NCI-H2227 (cell line): ENCODE measurements around the gene DMKN.
"Not testable (repeated sequence)": the region's sequence is repeated elsewhere in the genome, so short reads cannot be mapped to it uniquely, and the experiment has no call there.

Experiments
- DNase-seq: peaks from one replicate; lab custom pipeline; 2025; ENCODE audit not compliant: unreplicated experiment; lab: John Stamatoyannopoulos, UW

The DMKN gene

DNA sequence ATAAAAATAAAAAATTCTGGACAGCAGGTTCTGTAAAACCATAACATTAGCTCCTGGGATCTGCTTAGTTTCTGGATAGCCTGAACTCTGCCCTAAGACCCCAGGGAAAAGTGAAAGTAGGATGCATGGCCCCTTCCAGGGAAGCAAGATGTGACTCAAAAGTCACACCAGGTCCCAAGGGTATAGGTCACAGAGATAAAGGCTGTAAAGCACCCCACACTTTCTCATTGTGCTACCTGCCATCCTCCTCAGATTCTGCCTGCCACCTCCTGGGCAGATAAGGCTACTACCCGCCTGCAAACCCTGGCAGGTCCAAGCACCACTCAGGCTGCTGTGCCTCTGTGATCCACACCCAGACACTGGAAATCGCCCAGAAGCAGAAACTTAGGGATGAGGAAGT, 44.8 kb downstream of the DMKN start:
- peak; percentile 75 for DNase-seq

DNA sequence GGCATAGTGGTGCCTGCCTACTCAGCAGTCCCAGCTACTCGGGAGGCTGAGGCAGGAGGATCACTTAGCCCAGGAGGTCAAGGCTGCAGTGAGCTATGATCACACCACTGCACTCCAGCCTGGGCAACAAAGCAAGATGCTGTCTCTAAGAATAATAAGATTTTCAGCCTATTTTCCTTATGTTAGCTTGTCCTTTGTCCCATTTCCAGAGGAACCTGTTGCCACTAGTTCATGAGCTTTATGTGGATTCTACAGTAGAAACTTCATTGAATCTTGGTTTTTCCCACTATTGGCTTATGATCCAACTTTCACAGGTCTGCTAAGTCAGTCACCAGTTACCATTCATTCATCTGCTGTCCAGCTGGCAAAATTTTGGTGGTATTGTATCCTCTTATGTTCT, 47.2 kb downstream of the DMKN start:
- no peak for DNase-seq

DNA sequence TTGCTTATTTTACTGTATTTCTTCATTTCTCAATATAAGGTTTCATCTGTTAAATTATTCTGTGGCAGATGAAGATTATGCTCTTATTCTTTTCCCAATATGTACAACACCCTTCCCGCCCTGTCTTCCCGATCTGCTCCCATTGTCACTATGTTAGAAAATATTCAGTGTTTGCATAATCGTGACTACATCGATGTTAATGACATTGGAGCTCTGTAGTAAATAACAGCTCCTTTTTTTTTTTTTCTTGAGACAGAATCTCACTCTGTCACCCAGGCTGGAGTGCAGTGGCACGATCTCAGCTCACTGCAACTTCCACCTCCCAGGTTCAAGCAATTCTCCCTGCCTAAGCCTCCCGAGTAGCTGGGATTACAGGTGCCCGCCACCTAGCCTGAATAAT, 50.5 kb downstream of the DMKN start:
- DNase-seq, result not testable (repeated sequence)

DNA sequence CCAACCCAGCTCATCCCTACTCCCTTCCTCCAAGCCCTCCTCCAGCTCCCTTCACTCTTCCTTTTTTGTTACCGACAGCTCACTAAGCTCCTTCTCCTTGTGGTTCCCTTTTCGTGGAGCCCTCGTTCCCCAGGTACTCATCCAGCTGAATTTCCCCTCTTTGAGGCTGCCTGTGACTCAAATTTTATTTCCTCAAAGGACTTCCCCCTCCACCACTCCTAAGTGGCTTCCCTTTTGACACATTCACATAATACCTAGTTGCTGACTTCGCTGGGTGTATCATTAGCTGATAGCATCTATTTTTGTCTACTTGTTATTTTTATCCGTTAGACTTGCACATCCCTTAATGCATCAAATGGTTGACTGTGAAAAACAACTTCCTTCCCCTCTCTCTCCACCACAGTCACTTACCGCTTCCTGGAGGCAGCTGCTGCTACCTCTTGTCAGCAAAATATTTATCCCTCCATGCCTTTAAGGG, 50.9 kb downstream of the DMKN start:
- peak; percentile 79 for DNase-seq

DNA sequence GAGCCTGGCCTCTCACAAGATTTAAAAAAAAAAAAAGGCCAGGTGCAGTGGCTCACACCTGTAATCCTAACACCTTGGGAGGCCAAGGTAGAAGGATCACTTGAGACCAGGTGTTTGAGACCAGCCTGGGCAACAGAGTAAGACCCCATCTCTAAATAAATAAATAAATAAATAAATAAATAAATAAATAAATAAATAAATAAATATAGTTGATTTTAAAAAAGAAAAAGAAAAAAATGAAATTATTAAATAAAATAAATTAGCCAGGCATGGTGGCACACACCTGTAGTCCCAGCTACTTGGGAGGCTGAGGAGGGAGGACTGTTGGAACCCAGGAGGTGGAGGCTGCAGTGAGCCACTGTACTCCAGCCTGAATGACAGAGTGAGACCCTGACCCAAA, 51.7 kb downstream of the DMKN start:
- DNase-seq, result not testable (repeated sequence)

DNA sequence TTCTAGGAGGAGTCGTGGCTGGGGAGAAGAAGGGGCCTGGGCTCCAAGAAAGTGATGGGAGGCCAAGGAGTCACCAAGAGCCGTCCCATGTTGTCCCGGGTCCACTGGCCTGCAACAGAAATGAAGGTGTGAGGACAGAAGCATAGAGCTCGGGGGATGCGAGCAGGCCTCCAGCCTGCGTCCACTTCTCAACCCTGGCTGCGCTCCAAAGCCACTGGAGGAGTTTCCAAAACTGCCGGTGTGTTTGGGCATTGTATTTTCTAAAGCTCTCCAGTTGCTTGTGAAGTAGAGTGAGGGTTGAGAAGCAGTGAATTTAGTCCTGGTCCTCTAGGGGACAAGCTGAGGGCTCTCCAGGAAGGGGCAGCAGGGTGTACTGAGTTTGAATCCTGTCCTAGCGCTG, 52.4 kb downstream of the DMKN start:
- DNase-seq, result no peak

DNA sequence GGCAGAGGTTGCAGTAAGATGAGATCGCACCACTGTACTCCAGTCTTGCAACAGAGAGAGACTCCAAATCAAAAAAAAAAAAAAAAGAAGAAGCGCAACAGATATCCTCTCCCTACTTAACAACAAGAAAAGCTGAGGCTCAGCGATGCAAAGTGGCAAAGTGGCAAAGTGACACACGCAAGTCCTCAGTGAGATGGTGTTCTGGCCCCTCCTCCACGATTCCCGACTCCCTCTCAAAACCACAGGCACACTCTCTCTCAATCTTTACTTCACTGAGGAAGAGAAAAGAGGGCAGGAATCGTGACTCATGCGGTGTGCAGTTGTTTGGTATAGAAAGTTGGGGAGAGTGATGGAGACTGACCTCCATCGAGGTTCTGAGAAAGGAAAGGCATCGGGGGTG, 52.8 kb downstream of the DMKN start:
- no peak for DNase-seq

DNA sequence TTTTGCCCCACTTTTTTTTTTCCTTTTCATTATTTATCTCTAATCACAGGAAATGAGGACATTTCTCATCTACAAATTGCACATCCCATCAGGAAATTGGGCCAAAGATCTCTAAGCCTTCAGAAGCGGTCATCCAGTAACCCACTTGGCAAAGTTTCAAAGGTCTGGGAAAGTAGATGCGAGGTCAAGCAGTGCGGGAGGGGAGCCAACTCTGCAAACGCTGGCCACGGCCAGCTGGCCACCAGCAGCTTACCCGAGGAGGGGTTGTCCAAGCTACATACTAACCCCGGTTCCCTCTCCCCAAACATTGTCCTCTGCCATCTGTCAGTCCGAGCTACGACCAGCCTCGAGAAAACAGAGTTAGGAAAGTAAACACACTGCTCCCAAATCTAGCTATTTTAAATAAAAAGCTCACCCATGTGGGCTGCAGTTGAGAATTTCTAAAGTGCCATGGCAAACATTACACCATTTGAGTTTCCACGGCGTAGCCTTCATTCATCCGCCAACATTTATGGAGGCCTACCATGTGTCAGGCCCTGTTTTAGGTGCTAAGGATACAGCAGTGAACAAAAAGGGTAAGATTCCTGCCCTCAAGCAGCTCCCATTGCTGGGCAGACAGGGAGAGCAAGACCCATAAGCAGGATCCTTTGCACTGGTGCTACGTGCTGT, 53.9 kb downstream of the DMKN start:
- DNase-seq, result no peak

DNA sequence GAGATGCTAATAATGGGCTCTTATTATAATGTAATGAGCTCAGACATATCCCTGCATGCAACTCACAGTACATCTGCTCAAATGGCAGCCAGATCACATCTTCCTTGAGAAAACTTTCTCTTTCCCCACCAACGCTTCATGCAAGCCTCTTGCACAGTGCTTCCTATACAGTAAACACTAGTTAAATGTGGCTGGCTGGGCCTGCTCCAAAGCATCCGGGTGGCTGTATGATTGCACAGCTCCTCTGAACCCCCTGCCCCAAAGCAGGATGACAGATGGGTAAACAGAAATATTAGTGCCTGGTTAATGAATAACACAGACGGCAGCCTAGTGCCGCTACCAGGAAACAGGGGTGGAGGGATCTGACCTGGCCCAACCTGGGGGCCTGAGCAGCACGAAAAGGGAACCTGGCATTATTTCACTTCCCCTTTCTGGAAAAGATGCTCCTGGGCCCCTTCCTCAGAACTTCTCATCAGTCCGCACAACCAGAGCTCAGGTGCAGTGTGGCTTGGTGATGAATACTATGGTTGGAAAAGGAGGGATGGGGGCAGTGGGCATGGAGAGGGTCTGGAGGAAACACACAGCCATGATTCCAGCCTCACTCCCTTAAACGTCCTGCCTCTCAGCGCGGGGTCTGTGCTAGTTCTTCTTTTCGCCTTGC, 54.6 kb downstream of the DMKN start:
- DNase-seq, result no peak

DNA sequence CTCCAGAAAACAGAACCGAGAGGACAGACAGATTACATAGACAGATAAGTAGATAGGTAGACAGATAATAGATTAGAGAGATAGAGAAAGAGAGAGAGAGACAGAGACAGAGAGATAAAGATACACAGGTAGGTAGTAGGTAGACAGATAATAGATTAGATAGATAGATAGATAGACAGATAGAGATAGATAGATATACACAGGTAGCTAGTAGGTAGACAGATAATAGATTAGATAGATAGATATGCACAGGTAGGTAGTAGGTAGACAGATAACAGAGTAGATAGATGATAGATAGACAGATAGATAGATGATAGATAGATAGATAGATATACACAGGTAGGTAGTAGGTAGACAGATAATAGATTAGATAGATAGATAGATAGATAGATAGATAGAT, 55.3 kb downstream of the DMKN start:
- DNase-seq, result no peak

DNA sequence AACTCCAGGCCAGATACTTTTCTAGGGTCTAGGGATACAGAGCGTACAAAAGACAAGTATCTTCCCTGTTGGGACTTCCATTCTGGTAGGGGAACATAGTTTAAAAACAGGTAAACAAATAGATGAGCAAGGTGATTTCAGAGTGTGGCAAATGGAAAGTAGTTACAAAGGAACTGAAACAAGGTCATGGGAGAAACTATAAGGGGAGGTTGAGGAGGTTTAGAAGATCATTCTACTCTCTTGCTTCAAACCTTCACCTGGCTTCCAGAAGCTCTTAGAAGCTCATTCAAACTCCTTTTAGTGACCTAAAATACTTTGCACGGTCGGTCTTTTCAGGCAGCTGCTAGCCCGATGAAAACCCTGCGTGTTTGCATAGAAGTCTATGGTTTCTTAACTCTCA, 56.3 kb downstream of the DMKN start:
- DNase-seq, result no peak

DNA sequence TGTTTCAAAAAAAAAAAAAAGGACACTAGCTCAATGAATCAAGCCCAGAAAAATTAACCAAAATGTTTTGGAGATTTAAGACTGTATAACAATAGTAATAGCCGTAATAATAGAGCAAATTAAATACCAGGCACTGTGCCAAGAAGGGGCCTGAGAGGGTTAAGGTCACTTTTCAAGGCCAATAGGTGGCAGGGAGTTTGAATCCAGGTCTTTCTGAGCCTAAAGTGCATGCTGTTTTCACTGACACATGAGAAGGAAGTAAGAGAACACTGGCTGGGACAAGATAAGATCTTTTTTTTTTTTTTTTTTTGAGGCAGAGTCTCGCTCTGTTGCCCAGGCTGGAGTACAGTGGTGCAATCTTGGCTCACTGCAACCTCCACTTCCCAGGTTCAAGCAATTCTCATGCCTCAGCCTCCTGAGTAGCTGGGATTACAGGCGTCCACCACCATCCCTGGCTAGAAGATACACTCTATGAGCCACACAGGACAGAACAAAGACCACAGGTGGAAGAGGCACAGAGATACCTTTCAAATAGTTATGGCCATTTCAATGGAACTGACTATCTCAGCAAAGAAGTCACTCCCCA, 57.7 kb downstream of the DMKN start:
- DNase-seq, result no peak

DNA sequence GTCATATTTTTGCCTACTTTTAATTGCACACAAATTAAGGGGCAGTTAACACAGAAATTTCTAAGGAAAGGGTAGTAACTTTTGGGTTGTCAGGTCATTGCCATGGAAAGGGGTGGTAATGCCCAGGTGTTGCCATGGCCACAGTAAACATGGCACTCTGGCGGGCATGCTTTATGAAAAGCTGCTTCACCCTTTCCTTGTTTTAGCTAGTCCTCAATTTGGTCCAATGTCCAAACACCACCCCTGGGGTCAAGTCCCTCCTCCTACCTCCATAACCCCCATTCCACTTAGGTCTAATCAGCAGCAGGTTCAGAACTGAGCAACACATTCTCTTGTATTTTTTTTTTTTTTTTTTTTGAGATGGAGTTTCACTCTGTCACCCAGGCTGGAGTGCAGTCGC, 58.8 kb downstream of the DMKN start:
- DNase-seq, result no peak

DNA sequence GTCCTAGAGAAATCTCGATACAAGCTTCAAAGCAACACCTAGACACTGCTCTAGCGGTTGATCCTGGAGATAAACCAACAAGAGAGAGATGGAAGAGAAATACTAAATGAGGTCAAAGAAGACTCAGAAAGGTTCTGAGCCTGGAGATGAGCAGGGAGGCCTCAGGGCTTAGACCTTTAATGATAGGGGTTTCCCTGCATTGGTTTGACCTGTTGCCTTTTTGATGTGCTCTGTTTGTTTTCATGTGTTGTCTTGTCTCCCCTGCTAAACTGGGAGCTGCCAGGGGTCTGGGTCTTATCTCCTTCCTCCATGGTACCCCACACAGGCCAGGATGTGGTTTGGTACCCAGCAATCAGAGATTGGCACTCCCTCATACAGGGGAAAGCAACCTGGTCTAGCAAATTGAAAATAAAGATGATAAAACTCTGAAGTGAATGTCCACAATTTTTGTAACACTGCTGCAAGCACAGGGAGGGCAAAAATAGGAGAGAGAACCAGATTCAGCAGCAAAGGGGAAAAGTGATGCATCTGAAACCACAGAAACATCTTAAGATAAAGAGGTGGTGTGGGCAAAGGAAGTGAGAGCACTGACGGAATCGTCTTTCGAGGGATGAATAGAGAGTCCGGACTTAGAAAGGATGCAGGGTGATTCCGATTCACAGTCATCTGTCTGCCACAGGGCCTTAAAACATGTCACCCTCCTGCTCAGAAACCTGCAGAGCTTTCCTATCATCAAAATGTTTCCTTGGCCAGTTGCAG, 61.9 kb downstream of the DMKN start:
- DNase-seq, result no peak

DNA sequence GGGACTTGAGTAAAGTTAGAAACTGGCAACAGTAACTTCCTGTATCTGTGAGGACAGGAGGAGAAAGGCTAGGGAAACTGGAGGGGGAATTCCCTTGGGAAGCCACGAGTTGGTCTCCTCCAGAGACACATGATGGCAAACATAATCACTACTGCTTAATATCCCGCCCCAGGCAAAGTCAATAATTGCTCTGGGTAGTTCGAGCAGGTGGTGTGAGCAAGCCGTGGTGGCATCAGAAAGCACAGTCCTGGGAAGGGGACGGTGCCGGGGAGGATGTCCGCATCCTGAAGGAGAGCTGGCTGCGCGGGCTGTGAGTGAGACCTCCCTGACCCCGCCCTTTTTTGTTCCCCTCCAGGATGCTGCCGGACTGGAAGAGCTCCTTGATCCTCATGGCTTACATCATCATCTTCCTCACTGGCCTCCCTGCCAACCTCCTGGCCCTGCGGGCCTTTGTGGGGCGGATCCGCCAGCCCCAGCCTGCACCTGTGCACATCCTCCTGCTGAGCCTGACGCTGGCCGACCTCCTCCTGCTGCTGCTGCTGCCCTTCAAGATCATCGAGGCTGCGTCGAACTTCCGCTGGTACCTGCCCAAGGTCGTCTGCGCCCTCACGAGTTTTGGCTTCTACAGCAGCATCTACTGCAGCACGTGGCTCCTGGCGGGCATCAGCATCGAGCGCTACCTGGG, 63.9 kb downstream of the DMKN start:
- no peak for DNase-seq

DNA sequence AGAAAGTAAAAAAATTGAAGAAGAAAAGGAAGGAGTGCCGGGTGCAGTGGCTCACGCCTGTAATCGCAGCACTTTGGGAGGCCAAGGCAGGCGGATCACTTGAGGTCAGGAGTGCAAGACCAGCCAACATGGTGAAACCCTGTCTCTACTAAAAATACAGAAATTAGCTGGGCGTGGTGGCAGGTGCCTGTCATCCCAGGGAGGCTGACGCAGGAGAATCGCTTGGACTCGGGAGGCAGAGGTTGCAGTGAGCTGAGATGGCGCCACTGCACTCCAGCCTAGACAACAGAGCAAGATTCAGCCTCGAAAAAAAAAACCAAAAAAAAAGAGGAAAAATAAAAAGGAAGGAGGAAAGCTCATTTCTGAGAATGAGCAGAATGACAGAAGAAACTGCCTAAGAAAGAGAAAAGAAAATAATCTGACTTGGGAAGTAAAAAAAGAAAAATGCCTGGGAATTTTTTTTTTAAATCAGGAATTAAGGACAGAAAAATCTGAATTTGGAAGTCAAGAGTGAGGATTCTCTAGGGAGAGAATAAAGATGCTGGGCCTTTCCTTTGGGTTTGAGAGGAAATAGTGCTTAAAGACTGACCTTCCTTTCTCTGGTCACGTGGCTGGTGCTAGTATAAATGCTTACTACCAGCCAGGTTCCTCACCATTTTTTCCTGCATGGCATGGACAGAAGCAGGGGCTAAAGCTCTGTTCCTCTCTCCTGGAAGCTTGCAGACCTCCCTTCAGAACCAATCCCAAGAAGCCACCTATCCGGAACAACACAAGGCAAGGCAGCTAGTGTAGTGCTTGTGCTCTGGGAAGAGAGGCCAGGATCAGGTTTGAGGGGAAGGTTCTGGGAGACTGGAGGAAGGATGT, 65.6 kb downstream of the DMKN start, which contains the start of gene FFAR2:
FFAR2 (plus strand) TSS at position 652 of the 864 bp plus-strand sequence. CDS start 1,458 bp downstream, outside the sequence.
- DNase-seq, result no peak
